GM18499 (cell line): ENCODE measurements around the gene CPNE2.
"Not testable (repeated sequence)": the region's sequence is repeated elsewhere in the genome, so short reads cannot be mapped to it uniquely, and the experiment has no call there.

ENCODE experiments used
- ATAC-seq: cut with Tn5 transposase; IDR thresholded peaks from one replicate; pipeline ENCODE4 v1.9.1; 2021; ENCODE audit warnings: moderate number of reproducible peaks; ENCODE audit not compliant: insufficient read depth, unreplicated experiment

CPNE2 gene

DNA sequence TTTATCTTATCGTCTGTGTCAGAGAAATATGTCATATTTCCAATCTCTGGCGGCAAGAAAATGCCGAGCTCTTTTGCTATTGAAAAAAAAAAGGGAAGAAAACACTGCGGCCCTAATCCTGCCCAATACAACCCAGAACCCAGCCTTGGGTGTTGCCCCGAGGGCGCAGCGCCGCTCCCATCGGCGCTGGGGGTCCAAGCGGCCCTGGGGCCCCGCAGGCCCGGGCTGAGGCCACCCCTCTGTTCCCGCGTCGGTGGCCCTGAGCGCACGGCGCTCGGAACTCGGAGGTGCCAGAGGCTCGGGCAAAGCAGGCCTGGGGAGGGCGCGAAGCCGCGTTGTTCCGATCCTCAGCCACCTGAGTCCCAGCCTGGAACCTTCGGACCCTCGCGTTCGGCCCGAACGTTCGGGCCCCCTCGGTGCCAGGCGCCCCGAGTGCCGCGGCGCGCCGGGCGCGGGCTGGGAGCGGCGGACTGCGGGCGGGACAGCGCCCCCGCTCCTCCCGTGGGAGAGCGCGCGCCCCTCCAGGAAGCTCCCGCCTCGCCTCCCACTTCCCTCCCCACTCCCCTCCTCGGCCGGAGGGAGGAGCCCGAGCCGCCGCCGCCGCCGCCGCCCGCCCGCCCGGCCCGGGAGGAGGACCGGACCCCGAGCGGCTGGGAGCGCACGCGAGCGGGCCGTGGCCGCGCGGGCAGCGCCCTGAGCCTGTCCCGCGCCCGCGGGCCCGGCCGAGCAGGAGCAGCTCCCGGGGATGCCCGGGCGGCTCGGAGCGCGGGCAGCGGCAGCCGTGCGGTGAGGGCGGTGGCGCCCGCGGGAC, at the start of gene CPNE2:
CPNE2 (plus strand) TSS at position 609 of the 811 bp plus-strand sequence. CDS start 18,160 bp downstream, outside the sequence.
- ATAC-seq, result no peak

- ATAC-seq, result no peak
Measured at GRCh38 chr16:57043248-57043647, 49.1 kb upstream of the CPNE2 start.

- ATAC-seq, result no peak
Measured at GRCh38 chr16:57044931-57045693, 47.3 kb upstream of the CPNE2 start.

- ATAC-seq, result no peak
Measured at GRCh38 chr16:57045694-57046381, 46.5 kb upstream of the CPNE2 start.

DNA sequence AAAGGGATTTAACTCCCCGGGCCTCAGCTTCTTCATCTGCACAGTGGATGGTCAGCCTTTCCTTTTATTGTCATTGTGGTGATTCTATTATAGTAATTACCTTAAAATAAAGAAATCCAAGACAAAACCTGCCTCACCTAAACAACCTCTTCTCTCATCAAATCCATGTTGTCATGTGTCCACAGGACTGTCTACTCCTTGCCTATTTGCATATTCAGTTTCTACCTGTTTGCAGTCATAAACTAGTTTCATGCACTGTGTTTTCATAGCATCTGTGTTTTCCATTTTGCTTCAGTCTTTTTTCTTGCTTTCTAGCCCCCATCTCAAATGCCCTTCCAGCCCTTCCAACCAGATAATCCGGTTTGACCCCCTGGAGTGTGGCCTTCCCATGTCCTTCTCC, 44.3 kb upstream of the CPNE2 start:
- ATAC-seq, result no peak

DNA sequence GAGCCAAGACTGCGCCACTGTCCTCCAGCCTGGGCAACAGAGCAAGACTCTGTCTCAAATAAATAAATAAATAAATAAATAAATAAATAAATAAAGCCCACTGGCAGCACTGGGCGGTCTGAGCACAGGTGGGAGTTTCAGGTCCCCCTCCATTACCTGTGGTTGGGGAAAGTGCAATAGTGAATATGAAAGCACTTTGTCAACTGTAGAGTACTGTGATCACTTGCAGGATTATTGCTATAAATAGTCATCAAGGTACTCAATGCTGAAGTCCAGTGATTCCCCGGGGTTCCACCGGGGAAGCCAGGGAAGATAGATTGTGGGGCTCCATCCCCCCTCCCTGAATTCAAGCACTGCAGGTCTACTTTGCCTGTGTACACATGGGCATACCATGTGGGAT, 42.7 kb upstream of the CPNE2 start:
- peak; percentile 53 for ATAC-seq

- no peak for ATAC-seq
Measured at GRCh38 chr16:57051696-57052228, 40.6 kb upstream of the CPNE2 start.

- ATAC-seq, result no peak
Measured at GRCh38 chr16:57053206-57053605, 39.2 kb upstream of the CPNE2 start.

- ATAC-seq, result no peak
Measured at GRCh38 chr16:57054338-57054737, 38.0 kb upstream of the CPNE2 start.

DNA sequence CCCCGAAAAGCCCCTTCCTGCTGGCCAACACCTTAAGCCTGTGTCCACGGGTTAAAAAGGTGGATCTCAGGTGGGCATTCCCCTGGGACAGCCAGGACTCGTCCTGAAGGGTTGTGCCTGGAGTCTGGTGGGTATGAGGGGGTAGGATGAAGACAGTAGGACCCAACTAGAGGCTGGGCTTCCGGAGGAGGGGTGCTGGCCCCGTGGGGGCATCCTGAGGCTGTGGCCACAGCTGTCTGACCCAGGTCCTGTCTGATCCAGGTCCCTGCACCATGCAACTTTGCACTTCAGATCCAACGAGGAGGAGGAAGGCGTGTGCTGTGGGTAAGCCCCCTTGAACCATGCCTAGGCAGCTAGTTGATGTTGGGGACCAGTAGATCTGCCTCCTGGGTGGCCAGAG, 37.6 kb upstream of the CPNE2 start:
- ATAC-seq, result no peak

DNA sequence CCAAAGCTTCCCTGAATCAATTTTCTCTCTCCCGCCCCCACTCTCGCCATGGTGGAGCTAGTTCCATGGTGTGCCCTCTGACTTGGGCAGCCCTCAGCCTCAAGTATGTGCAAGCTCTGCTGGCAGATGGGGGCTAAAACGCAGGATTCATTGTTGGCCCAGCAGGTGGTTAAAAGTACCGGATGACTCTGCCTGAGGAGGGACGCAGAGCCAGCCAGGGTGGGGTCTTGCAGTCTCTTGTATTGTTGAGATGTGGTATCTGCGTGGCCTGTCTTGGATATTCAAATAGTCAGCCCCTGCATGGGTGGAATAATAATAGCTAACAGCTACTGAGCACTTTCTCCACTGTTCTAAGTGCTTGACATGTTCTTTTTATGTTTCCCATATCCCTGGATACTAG, 36.7 kb upstream of the CPNE2 start:
- no peak for ATAC-seq

DNA sequence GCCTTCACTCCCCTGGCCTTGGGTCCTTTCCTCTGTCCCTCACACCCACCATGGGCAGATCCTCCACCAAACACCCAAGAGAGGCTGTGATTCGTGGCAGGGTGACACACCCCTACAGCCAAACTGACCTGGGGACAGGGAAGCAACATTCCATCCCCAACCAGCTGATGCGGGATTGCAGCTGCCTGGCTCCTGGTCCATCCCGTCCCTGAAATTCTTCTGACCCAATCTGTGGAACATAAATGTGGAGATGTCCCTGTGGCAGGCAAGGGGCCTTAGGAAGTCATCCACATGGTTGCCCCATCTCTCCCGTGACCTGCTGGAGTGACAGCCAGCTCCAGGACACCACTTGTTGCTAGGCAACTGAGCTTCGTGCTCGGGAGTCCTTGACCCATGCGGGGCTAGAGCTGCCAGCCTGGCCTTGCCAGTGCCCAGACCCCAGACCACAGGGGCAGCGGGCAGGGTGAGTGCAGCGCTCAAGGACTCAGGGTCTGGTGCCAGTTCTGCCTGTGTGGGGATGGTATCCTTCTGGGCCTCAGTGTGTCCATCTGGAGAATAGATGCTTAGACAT, 34.0 kb upstream of the CPNE2 start:
- no peak for ATAC-seq

- no peak for ATAC-seq
Measured at GRCh38 chr16:57060323-57061083, 31.9 kb upstream of the CPNE2 start.

GRCh38 chr16:57061084-57061905, 31.1 kb upstream of the CPNE2 start:
- ATAC-seq, result no peak

DNA sequence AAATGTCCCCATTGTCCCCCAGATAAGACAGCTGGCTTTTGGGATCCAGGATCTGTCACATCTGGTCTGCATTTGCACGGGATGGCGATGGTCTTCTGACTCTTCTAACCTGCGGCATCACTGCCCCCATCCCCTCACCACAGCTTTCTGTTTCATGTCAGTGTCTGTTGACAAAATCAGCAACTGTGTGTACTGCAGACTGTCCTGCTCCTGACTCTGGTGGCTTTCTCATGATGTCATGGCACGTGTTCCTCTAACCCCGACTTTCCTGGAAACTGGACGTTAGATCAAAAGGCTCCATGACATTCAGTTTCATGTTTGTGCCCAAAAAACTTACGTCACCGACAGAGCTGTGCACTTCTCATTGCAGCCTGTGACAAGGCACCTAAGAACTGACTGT, 30.1 kb upstream of the CPNE2 start:
- ATAC-seq, result no peak

GRCh38 chr16:57063189-57063588, 29.2 kb upstream of the CPNE2 start:
- not testable (repeated sequence) for ATAC-seq

DNA sequence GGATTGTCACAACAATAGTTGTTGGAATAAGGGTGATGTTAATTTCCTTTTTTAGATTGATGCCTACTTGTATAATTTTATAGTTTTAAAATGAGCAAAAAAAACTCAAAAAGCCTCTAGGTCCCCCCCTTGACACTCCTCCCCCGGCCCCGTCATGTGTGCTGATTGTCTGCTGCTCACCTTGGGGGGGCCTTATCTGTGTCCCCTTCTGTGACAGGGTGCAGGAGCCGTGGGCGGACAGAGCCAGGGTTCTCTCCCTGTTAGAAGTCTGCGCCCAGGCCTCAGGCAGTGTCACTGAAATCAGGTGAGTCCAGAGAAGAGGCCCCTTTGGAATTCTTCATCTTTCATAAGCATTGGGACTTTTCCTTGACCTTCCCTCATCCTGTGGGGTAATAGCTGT, 27.4 kb upstream of the CPNE2 start:
- ATAC-seq, result no peak

DNA sequence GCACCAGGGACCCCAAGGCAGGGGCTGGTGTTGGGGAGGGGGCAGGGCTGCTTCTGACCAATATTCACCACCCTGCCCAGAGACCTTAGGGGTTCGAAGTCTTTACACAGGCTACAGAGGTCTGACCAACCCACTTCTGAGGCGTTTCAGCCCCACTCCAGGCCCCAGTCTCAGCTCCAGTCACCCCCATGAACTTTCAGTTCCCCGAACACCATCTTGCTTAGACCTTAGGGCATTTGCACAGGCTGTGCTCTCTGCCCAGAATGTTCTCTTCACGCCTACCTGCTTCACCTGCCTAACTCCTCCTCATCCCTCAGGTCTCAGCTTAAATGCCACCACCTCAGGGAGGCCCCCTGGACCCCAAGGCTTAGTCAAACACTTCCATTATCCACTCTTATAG, 25.8 kb upstream of the CPNE2 start:
- no peak for ATAC-seq

DNA sequence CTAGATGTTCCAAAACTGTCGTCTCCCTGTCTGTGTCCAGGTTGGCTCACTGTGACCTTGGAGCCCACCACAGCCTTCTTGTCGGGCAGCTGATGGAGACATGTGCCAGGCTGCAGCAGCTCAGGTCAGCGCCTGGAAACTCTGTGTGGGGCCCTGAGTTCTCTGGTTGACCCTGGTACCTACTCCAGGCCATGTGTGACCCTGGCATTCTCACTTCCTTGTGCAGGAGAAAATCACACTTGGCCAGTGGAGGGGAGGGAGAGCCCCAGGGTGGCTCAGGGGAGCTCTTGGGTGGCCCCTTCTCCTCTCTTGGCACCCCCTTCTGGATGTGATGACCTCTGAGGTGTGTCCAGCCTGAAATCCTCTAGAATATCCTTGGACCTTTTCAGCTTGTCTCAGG, 25.0 kb upstream of the CPNE2 start:
- no peak for ATAC-seq
